Measurements from ENCODE around the gene DACH1.

Gene DACH1

GRCh38 chr13:71876648-71877255, 9.7 kb upstream of the DACH1 start:
- Histone ChIP-seq H3K4me1 (peaks cover 25% of the 10 kb centered on the region), H3K4me3 (ENCODE audit: low read depth, low read length) (no peak overlapping the region), H3K27me3 (no peaks in the 10 kb centered on the region), H3K36me3 (no peaks in the 10 kb centered on the region), H3K9me3 (no peaks in the 10 kb centered on the region)
- no peak for TF ChIP-seq CTCF (IDR thresholded peaks at IDR 0.05; ENCODE audit: low read depth, low read length)
- DNase-seq = no peak

GRCh38 chr13:71875823-71876222, 8.8 kb upstream of the DACH1 start:
- no peak for TF ChIP-seq CTCF (IDR thresholded peaks at IDR 0.05; ENCODE audit: low read depth, low read length)
- DNase-seq = no peak
- Histone ChIP-seq H3K36me3 (no peaks in the 10 kb centered on the region), H3K9me3 (no peaks in the 10 kb centered on the region), H3K4me3 (ENCODE audit: low read depth, low read length) (no peak overlapping the region), H3K27me3 (no peaks in the 10 kb centered on the region), H3K4me1 (peaks cover 25% of the 10 kb centered on the region)

GRCh38 chr13:71874458-71874857, 7.5 kb upstream of the DACH1 start:
- H3K36me3 ChIP-seq = no peaks in the 10 kb centered on the region
- DNase-seq = no peak
- H3K27me3 ChIP-seq = no peaks in the 10 kb centered on the region
- no peak overlapping the region for H3K4me3 ChIP-seq (ENCODE audit: low read depth, low read length)
- H3K9me3 ChIP-seq = no peaks in the 10 kb centered on the region
- TF ChIP-seq CTCF (IDR thresholded peaks at IDR 0.05; ENCODE audit: low read depth, low read length) = no peak
- peaks cover 25% of the 10 kb centered on the region for H3K4me1 ChIP-seq

GRCh38 chr13:71873418-71874247, 6.6 kb upstream of the DACH1 start:
- Histone ChIP-seq H3K4me1 (peaks cover 22% of the 10 kb centered on the region), H3K27me3 (no peaks in the 10 kb centered on the region), H3K9me3 (no peaks in the 10 kb centered on the region), H3K4me3 (ENCODE audit: low read depth, low read length) (no peak overlapping the region), H3K36me3 (no peaks in the 10 kb centered on the region)
- TF ChIP-seq CTCF (IDR thresholded peaks at IDR 0.05; ENCODE audit: low read depth, low read length) = no peak
- DNase-seq = no peak

- no peak for TF ChIP-seq CTCF (IDR thresholded peaks at IDR 0.05; ENCODE audit: low read depth, low read length)
- Histone ChIP-seq H3K36me3 (no peaks in the 10 kb centered on the region), H3K4me1 (peaks cover 17% of the 10 kb centered on the region), H3K9me3 (no peaks in the 10 kb centered on the region), H3K4me3 (ENCODE audit: low read depth, low read length) (no peak overlapping the region), H3K27me3 (no peaks in the 10 kb centered on the region)
- no peak for DNase-seq
Observed at GRCh38 chr13:71871844-71872243, 4.8 kb upstream of the DACH1 start.

- no peaks in the 10 kb centered on the region for H3K27me3 ChIP-seq
- H3K36me3 ChIP-seq = no peaks in the 10 kb centered on the region
- peaks cover 16% of the 10 kb centered on the region for H3K4me1 ChIP-seq
- TF ChIP-seq CTCF (IDR thresholded peaks at IDR 0.05; ENCODE audit: low read depth, low read length) = no peak
- H3K4me3 ChIP-seq (ENCODE audit: low read depth, low read length) = no peak overlapping the region
- no peaks in the 10 kb centered on the region for H3K9me3 ChIP-seq
- no peak for DNase-seq
Observed at GRCh38 chr13:71871176-71871754, 4.3 kb upstream of the DACH1 start.
